ENCODE results near the gene SOX5.
"Not testable (repeated sequence)": the region's sequence is repeated elsewhere in the genome, so short reads cannot be mapped to it uniquely, and the experiment has no call there.

SOX5 gene

DNA sequence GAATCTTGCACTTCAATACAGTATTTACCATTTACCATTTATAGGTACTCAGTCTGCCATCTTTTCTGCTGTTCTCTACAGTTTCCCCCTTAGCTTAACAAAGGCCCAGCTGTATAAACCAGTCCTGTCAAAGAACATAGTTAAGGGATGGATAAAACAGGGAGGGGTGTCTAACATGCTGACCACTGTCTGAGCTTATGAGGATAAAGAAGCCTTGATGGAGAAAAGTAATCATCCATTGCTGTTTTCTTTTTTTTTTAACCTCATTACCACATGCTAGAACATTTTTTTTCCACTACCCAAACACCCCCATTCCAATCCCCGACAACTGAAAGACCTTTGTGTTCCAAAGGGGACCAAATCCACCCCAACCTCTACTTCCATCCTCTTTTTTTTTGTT is 39.9 kb downstream of the SOX5 start:
- DNase-seq (ENCODE audit: low spot score) = no peak

DNA sequence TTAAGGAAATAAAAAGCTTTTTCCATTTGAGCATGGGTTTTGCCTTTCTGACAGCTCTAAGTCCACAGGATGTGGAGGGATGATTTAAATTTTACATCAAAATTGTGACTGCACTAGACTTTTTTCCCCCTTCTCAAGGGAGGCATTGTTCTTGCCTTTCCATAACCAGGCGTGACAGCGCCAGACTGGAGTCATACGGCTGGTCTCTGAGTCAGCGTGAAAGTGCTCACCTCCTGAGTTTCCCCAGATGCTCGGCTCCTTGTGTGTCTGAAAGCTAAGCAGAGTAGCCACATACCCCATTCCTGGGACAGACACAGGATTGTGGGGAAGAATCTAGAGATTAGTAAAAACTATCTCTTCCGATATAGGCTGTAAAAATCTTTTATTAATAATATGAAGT is 43.1 kb downstream of the SOX5 start:
- DNase-seq (ENCODE audit: low spot score) = no peak

DNA sequence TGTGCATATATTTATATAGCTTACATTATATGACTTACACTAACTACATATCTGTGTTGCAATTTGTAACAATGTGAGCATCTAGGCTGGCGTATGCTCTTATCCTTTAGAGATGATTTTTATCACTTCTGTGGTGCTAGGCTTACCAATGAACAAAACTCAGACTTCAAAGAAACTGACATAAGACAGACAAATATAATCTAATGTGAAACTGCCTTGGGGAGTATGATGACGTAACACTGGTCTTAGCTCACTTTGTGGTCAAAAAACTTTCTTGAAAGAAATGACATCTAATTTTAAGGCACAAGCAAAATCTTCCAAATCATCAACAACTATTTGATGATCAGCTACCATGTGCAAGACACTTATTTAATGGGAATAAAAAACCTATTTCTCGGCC is 50.0 kb downstream of the SOX5 start:
- DNase-seq (ENCODE audit: low spot score) = no peak

DNA sequence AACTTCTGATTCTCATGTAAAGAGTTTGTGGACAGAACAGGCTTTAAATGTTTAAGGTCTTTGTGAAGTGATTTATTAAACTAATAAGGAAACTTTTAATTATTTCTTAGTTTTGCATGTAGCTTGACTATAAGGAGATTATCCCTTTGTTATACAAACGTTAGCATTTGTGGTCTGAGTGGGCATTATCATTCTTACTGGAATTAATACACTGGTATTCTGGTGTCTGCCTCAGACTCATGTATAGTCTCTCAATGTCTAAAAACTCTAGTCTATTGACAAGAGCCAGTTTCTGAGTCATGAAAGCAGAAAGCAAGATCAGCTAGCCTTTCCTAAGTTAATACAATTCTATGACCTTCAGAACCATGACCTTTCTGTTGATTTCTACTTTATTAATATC is 51.3 kb downstream of the SOX5 start:
- no peak for DNase-seq (ENCODE audit: low spot score)

DNA sequence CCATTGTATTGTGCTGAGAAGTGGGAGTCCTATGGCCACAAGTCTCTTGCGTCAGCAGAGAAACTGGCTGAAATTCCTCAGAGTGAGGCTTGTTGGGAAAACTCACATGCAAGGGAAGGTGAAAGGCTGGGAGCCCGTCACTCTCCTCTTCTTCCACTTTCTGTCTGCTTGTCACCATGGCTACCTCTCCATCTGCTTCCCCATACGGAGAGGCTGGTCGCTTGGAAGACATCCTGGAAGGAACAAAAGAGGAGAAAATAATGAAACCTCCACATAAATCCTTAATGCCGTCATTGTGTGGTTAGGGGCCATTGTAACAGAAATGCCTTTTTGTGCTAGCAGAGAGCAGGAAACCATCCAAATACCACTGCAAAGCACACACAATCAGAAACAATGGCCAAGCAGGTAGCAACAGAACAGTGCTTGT is 53.7 kb downstream of the SOX5 start:
- no peak for DNase-seq (ENCODE audit: low spot score)

DNA sequence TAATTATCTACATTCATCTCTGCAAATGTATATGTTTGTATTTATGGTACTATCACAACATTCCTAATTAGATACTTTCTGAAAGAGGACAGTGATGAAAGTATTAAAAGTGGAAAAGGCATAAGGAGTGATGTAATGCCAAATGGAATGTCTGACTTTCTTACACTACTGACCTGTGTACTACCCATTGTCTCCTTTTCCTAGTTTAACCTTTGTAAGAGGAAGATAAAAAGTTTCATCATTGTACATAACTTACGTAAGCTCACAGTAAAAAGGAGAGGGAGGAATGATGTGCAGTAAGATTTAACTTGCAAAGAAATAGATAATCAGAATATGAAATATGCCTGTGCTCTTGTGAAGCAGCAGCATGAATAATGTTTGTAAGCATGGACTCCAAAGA is 55.9 kb downstream of the SOX5 start:
- no peak for DNase-seq (ENCODE audit: low spot score)

DNA sequence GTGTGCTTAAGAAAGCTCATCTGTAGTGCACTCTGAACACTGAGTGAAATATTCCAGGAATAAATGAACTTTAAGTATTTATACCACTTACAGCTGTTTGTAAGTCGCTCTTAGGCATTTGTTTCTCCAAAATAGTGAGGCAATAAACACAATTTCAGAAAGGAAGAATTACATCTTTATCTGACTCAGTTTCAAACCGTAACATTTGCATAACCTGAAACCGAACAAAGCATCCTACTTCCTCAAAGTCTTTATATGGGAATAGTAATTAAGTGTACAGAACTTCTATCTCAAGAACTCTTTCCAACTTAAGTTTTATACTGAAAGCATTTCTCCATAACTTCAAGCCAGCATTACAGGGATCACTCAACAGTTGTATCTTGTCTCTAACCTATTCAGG is 58.4 kb downstream of the SOX5 start:
- no peak for DNase-seq (ENCODE audit: low spot score)

DNA sequence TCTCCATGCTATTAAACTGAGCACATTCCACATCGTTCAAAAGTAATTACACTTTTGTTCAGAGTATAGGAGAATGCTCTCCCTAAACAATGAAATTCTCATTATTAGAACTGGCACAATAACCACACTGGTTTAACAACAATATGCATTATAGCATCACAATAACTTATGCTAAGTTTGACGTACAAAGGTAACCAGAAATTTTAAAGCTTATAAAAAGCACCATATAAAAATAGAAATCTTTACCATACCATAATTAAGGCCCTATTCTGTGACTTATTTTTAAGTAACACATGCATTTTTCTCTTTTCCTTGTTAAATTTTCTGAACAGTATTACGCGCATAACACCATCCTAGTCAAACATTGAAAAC is 60.4 kb downstream of the SOX5 start:
- DNase-seq (ENCODE audit: low spot score) = no peak

DNA sequence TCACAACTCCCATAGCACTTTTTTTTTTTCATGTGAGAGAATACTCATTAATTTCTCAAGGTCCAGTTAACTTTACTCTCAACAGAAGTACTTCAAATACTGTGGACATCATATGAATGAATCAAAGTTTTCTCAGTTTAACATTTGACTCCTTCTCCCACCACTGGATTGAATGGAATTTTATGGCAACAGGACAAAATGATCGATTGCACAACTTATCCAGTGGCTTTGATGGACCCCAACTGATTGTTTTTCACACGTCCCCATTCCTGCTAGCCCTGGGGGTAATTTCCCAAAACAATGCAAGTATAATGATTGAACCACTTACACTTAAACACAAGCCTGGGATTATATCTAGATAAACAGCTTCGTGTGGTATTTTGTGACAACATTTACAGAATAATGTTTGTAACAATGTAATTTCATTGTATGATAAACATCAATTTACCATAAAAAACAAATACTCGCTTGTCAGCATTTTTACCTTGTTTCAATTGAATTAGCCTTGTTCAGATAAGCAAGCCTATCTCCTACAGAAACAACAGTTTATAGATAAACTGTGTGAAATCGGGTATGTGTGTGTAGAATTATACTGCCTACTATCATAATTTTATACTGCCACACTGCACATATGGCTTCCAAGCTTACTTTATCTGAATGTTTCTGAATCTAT is 60.9 kb downstream of the SOX5 start:
- no peak for DNase-seq (ENCODE audit: low spot score)

DNA sequence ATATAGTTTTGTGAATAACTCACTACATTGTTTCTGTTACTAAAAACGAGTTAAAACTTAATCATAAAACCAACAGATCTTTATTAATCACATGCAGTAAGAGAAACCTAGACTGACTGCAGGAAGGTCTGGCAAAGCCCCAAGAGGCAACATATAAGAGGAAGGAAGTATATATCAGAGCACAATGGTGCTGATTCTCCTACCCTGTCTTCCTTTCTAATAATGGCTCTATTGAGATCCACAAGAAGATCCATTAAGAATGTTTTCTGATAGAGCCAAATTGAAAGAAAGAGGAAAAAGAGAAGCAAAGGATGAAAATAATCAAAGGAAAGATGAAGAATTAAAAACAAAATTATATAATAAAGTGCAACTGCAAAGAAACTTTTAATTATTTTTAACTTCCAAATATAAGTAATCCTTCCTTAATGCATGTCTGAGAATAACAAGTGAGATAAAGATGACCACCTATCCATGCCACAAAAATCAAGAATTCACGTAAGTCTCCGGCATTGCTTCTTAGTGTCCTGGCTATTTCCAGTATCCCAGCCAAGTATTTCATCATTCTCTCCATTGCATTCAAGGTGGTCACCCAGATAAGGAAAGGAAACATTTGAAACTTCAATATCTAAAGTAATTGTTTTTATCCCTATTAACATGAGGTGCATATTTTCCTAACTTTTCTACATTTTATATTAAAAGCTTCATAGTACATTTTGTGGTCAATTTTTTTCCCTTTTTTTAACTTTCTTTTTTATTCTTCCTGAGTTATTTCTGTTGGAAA is 62.2 kb downstream of the SOX5 start:
- DNase-seq (ENCODE audit: low spot score) = no peak

DNA sequence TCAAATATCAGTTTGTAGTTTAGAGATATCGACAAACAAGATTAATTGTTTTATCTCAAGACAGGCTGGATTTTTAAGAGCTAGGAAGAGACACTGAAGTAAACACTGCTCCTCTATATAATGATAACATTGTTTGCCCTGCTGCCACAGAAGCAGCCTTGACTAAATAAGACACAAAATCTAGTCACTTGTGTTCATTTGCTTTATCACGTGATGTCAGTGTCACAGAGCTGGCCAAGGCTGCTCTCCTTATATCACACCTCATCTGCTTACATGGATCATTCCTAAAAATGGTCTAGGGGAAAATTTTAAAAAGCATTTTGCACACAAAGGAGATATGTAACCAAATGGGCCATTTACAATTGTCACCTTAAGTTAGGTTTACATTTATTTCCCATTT is 64.1 kb downstream of the SOX5 start:
- no peak for DNase-seq (ENCODE audit: low spot score)

DNA sequence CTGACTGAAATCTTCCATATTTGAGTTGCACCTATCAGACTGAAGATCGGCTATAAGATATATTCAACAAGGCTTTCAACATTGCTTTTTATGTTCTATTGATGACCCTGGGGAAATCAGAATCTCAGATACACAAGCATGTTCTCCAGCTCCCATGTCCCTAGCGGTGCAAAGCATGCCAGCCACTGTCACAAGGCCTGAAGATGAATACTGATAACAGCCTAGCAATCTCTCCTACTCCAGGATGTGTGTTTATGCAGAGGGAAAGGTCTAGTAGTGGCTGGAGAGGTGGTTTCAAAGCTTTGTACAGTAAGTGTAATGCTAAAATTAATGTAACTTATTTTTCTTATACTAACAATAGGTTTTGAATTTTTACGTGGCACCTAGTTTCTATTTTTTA is 64.6 kb downstream of the SOX5 start:
- DNase-seq (ENCODE audit: low spot score) = no peak

DNA sequence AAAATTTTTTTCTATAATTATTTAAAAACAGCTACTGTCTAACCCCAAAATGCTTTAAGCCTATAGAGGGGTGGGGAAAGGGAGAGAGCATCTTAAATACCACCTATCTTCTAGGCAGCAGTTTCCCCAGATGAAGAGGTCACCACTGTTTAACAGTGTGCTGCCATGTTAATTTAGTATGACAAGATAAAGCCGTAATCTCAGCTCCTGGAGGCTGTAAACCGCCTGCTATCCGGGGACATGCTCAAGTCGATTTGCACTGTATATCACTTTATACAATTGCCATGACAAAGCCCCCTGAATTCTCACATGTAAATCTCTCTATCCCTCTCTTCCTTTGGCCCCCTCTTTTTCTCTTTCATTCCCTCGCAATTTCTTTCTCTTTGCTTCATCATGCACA is 68.5 kb downstream of the SOX5 start:
- no peak for DNase-seq (ENCODE audit: low spot score)

DNA sequence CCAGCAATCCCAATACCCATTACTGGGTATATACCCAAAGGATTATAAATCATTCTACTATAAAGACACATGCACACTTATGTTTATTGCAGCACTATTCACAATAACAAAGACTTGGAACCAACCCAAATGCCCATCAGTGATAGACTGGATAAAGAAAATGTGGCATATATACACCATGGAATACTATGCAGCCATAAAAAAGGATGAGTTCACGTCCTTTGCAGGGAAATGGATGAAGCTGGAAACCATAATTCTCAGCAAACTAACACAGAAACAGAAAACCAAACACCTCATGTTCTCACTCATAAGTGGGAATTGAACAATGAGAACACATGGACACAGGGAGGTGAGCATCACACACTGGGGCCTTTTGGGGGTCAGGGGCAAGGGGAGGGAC is 72.9 kb downstream of the SOX5 start:
- not testable (repeated sequence) for DNase-seq (ENCODE audit: low spot score)

DNA sequence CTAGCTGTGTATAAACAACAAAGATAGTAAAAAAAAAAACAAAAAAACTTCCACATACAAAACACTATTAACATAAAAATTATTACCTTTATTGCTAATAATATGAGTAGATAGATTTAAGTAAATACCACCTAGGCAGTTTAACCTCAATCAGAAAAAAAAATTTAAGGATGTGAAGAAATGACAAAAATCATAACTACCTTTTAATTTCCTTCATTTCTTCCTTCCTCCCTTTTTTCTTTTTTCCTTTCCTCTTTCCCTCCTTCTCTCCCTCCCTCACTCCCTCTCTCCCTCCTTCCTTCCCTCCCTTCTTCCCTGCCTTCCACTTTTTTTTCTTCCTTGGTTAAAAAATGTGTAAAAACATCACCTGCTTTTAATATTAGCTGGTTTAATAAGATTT is 81.7 kb downstream of the SOX5 start:
- DNase-seq (ENCODE audit: low spot score) = no peak

DNA sequence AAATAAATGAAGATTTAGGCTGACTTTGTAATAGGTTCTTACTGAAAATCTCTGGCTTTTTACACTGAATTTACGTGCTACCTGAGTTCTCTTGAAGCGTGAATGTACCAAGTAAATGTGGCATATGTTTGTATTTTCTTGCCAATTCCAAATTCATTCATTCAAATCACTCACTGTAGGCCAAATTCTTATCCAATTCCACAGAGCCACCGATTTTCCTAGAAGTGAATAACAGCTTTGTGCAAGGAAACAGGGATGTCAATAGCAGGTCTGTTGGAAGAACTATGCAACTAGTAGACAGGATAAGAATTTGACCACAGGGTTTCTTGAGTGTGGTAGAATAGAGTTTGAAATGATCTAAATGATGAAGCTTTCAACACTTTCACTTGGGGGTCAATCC is 86.8 kb downstream of the SOX5 start:
- DNase-seq (ENCODE audit: low spot score) = no peak

DNA sequence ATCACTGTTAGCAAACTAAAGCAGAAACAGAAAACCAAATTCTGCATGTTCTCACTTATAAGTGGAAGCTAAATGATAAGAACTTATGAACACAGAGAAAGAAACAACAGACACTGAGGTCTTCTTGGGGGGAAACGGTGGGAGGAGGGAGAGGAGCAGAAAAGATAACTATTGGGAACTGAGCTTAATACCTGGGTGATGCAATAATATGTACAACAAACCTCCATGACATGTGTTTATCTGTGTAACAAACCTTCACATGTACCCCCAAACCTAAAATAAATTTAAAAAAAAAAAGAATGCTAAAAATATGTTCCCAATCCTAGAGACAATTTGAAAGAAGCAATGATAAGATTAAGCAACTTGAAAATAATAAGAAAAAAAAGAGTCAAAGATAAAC is 89.5 kb downstream of the SOX5 start:
- no peak for DNase-seq (ENCODE audit: low spot score)

DNA sequence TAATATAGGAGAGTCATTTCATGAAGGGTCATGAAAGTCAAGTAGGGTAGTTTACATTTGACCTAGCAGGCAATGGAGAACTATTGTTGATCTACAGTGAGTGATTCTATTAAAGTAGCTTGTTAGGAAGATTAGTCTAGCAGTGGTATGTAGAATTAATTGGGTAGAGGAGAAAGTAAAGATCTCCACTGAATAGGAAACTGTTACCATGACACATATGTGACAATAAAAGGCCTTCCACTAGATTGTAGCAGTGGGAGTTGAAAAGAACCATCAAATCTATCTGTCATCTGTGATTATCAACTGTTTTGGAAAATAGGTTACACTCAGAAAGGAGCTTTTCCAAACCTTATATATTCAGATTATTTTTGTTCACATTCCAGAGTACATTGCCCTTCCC is 92.3 kb downstream of the SOX5 start:
- DNase-seq (ENCODE audit: low spot score) = no peak

DNA sequence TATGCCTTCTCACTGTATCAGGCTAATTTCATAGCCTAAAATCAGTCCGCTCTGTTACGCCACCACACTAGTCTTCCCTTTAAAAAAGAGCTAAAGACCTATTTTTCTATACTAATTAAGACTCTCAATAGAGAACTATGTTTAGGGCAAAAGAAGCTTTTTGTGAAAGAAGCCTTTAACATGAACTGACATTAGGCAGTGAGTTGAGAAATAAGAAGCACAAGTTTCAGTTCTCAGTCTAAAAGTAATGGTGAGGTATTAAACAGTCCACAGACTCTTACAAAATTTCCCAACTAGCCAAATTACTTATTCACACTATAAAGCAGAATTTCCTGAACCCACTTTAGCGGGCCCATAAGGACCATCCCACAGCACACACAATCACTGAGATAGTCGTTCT is 93.7 kb downstream of the SOX5 start:
- no peak for DNase-seq (ENCODE audit: low spot score)

DNA sequence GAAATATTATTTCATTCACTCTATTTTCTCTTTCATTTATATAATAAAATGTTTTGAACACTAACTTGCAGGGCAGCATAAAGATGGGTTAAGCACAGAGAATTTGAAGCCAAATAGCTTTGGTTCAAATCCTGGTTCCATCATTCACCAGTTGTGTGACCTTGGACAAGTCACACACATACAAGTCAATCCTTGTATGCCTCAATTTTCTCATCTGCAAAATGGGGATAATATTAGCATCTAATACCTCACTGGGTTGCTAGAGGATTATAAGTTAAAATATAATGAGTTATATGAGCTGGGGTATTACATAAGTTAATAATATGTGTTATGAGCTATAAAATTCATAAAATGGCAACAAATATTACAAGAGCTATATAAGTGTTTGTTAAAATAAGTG is 94.9 kb downstream of the SOX5 start:
- no peak for DNase-seq (ENCODE audit: low spot score)

DNA sequence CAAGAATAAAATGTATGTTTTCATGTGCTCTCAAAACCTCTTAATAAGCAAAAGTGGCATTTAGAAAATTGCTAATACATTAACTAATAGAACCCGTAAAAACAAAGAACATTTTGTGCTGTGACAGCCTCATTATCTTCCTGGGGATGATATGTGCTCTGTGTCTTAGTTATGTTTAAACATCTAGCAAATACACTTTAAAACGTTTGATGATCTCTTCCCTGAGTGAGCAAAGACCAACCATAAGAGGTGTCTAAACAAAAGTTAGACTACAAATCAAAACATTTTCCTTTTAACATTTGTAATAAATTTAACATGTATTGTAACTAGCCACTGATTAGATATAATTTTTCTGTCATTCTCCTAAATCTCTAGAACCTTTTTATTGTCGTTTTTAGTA is 95.8 kb downstream of the SOX5 start:
- no peak for DNase-seq (ENCODE audit: low spot score)

DNA sequence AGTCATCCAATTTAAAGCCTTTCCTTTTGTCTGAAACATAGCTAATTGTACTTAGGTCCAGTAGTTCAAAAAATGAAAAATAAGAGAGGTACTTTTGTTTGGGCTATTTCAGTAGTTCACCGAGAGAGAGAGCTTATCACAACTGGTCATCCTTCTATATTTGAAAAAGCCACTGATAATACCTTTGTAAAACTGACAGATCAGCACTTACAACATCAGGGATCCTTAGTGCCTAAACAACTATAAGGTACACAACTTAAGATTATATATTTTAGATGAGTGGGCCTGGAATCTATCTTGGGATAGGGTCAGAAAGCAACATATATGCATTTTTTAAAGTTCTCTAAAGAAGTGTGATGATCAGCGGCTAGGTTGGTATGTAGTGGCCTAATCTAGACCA is 97.9 kb downstream of the SOX5 start:
- no peak for DNase-seq (ENCODE audit: low spot score)

DNA sequence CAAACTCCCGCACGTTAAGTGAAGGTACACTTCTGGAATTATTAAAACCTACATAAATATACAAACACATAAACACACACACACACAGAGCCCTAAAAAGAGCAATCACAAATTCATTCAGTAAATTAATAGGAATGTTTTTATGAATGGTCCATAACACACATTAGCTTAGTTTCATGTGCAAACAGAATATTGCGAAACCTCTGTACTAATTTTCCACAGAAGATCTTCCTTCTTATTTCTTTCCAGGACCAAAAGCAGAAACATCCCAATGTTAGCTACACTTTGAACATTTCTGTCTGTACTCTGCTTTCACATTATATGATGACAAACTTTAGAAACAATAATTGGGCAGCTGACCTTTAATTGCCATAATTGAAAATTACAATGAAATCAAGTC is 101.6 kb downstream of the SOX5 start:
- no peak for DNase-seq (ENCODE audit: low spot score)

DNA sequence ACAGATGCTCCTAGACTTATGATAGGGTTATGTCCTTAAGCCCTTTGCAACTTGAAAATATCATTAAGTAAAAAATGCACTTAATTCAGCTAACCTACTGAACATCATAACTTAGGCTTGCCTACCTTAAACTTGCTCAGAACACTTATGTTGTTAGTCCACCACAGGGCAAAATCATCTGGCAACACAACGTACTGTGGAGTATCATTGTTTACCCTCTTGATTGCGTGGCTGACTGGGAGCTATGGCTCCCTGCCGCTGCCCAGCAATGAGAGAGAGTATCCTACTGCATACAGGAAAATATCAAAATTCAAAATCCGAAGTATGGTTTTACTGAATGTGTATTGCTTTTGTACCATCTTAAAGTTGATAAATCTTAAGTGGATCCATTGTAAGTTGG is 105.5 kb downstream of the SOX5 start:
- no peak for DNase-seq (ENCODE audit: low spot score)

All from activated CD4-positive, alpha-beta T cell treated with anti-CD3 and anti-CD28 coated beads, Interleukin-2, Interleukin-4, amounts not matched to agents 100 ng/mL and 50 ng/mL, durations not matched to agents 16 hours and 8 hours (primary cell).